AG04449 (cell line): ENCODE measurements around the gene FRMD3.

Experiments used
- CTCF ChIA-PET: fragments of 350-600 bp; formaldehyde crosslinking; extraction: SDS; loops from one replicate; lab custom pipeline; 2021; ENCODE audit warnings: antibody characterized with exemption; lab: Yijun Ruan, JAX
- POLR2A ChIA-PET: fragments of 400-600, 350-600 bp; formaldehyde crosslinking; extraction: SDS; loops from one replicate; lab custom pipeline; 2020; ENCODE audit warnings: antibody characterized with exemption, inconsistent platforms; lab: Yijun Ruan, JAX
- DNase-seq: peaks from one replicate; pipeline ENCODE4 v3.0.0-alpha.2; 2010; ENCODE audit warnings: low read depth, low spot score
- H3K4me3 ChIP-seq: 2 replicates; pipeline ENCODE4 v1.5.1; 2011; ENCODE audit warnings: low read depth, mild to moderate bottlenecking, control low read depth, low read length
- CTCF ChIP-seq: IDR thresholded peaks from one replicate; pipeline ENCODE4 v1.5.1; 2011; ENCODE audit warnings: mild to moderate bottlenecking, moderate library complexity, low read length, control low read depth, inconsistent platforms; ENCODE audit not compliant: insufficient read depth; ENCODE audit errors: missing control alignments

FRMD3 gene

GRCh38 chr9:83557317-83557716, 19.1 kb upstream of the FRMD3 start:
- TF ChIP-seq CTCF, result no peak
- ChIA-PET CTCF (interaction anchor here (0.8 to 3.9 kb wide), 4 partner anchors 12 to 338 kb away, joined by 3 to 13 read pairs (median 6); partner anchors contain the start of gene FRMD3), POLR2A (no interaction called here)
- DNase-seq, result no peak
- no peak overlapping the region for H3K4me3 ChIP-seq

- ChIA-PET POLR2A (no interaction called here), CTCF (interaction anchor here (1.8 to 3.9 kb wide), 3 partner anchors 10 to 220 kb away, joined by 7 to 13 read pairs (median 10); partner anchors contain the start of gene FRMD3)
- TF ChIP-seq CTCF, result no peak
- DNase-seq, result no peak
- no peak overlapping the region for H3K4me3 ChIP-seq
Observed at GRCh38 chr9:83554278-83554677, 16.1 kb upstream of the FRMD3 start.

- POLR2A ChIA-PET, result no interaction called here
- peak; percentile 71 for TF ChIP-seq CTCF
- DNase-seq, result peak; percentile 68
- CTCF ChIA-PET, result interaction anchor here (0.7 to 11.1 kb wide), 29 partner anchors 9 to 346 kb away, joined by 3 to 359 read pairs (median 4); no protein-coding TSS in a partner anchor
- no peak overlapping the region for H3K4me3 ChIP-seq
Observed at GRCh38 chr9:83544002-83544698, 5.9 kb upstream of the FRMD3 start.

- H3K4me3 ChIP-seq, result peak overlapping the region; percentile 66
- no peak for DNase-seq
- ChIA-PET POLR2A (no interaction called here), CTCF (interaction anchor here (0.7 to 11.1 kb wide), 25 partner anchors 8 to 319 kb away, joined by 3 to 359 read pairs (median 4); partner anchors contain the start of gene IDNK)
- no peak for TF ChIP-seq CTCF
Observed at GRCh38 chr9:83538890-83539238, 663 bp upstream of the FRMD3 start.

GRCh38 chr9:83537331-83538171, 650 bp downstream of the FRMD3 start:
- TF ChIP-seq CTCF, result no peak
- peak overlapping the region; percentile 66 for H3K4me3 ChIP-seq
- ChIA-PET POLR2A (no interaction called here), CTCF (interaction anchor here (0.9 to 11.1 kb wide), 12 partner anchors 8 to 307 kb away, joined by 3 to 359 read pairs (median 5); no protein-coding TSS in a partner anchor)
- DNase-seq, result no peak
